HG02623 (cell line): ENCODE results near the gene PEX5L.
A peak's percentile ranks its signal among the peaks of the same experiment; 100 is the strongest.
"Not testable (repeated sequence)": the region's sequence is repeated elsewhere in the genome, so short reads cannot be mapped to it uniquely, and the experiment has no call there.

Experiments used
- ATAC-seq: cut with Tn5 transposase; IDR thresholded peaks from one replicate; pipeline ENCODE4 v1.9.1; 2021; ENCODE audit warnings: moderate library complexity; ENCODE audit not compliant: unreplicated experiment

Gene PEX5L, protein sequence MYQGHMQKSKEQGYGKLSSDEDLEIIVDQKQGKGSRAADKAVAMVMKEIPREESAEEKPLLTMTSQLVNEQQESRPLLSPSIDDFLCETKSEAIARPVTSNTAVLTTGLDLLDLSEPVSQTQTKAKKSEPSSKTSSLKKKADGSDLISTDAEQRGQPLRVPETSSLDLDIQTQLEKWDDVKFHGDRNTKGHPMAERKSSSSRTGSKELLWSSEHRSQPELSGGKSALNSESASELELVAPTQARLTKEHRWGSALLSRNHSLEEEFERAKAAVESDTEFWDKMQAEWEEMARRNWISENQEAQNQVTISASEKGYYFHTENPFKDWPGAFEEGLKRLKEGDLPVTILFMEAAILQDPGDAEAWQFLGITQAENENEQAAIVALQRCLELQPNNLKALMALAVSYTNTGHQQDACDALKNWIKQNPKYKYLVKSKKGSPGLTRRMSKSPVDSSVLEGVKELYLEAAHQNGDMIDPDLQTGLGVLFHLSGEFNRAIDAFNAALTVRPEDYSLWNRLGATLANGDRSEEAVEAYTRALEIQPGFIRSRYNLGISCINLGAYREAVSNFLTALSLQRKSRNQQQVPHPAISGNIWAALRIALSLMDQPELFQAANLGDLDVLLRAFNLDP

DNA sequence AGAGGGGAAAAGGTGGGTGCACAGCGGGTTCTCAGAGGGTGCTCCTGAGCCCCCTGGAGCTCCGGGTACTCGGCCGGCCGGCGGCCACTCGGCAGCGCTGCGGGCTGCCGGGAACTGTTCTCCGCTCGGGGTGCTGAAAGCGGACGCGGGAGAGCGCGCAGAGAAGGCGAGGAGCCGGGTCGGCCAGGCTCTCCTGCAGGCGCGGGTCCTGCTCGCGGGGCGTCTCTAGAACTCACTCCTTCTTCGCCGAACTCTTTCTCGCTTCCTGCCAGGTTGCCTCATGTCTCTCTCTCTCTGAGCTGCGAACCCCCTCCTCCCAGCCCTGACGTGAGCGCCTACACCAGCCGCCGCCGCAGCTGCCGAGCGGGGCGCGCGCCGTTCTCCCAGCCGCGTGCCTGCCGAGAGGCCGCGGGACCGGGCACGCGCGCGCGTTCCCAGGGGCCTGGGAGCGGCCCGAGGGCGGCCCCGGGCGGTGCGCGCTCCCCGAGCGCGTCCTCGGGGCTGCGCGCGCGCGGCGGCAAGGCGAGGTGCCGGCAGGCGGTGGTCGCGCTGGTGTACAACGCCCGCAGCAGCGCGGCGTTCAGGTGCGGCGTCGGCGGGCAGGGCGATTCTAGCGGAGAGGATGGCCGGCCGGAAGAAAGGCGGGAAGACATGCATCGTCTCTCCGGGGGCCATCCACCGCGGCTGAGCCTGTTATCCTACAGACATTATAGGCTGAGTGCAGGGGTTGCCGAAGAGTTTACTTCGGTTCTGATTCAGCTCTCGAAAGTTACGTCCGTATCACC lies at the start of gene PEX5L:
TSS of gene PEX5L (minus strand) at position 267 of the 785 bp plus-strand sequence. CDS start 338 bp downstream, outside the sequence.
- ATAC-seq: peak; percentile 77

DNA sequence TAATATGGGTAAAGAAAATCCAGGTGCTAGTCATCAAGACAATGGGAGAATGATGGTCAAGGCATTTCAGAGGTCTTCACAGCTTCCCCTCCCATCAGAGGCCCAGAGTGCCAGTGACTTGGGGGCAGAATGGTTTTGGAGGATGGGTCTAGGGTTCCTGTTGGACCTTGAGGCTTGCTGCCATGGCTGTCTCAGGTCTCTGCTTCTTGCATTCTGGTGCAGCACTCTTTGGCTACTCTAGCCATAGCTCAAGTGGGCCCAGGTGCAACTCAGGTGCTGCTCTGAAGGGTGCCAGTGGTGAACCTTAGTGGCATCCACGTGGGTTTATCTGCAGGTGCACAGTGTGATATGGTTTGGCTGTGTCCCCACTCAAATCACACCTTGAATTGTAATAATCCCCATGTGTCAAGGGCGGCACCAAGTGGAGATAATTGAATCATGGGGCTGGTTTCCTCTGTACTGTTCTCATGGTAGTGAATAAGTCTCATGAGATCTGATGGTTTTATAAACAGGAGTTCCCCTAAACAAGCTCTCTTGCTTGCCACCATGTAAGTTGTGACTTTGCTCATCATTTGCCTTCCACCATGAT lies 48.5 kb upstream of the PEX5L start:
- ATAC-seq: no peak

GRCh38 chr3:180082699-180083098 lies 46.0 kb upstream of the PEX5L start:
- no peak for ATAC-seq

DNA sequence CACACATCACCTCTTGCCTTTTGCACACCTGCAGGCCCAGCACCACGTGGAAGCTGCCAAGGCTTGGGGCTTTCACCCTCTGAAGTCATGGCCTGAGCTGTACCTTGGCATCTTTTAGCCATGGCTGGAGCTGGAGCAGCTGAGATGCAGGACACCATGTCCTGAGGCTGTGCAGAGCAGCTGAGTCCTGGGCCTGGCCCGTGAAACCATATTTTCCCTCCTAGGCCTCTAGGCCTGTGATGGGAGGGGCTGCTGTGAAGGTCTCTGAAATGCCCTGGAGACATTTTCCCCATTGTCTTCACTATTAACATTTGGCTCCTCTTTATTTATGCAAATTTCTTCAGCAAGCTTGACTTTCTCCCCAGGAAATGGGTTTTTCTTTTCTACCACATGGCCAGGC lies 41.9 kb upstream of the PEX5L start:
- ATAC-seq: no peak

- ATAC-seq: no peak
Observed at GRCh38 chr3:180073561-180073960, 36.8 kb upstream of the PEX5L start.

GRCh38 chr3:180072786-180073185 lies 36.0 kb upstream of the PEX5L start:
- no peak for ATAC-seq

DNA sequence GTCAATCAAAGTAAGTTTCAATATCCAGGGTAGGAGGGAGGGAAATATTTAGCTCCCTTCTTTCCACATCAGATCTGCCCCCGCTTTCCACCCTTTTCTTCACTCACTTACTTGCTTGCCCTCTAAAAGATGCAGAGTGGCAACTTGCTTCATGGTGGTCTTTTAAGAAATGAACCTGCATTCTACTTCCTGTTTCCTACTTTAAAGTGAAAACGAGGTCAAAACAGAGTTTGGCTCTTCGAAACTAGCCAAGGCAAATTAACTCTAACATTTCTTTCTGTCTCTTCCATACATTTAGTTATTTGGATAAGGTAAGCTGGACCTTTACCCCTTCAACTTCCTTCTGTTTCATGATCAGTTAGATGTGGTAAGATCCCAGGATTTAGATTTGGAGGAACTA lies 34.2 kb upstream of the PEX5L start:
- no peak for ATAC-seq

DNA sequence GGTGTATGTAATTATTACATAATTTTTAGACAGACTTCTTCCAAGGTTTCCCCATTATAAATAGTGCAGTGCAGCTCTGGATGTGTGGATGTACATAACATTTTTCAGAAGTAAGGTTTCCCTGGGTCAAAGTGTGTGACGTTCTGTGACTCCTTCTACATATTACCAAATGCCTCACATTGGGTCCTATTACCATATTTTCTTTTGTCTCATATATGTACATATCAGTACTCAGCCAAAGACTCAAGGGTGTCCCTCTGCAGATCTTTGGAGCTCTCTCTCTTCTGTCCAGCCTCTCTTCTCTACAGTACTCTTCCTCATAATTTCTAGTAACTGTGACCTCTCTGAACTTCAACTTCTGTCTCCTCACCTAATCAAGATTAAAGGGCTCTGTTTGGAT lies 31.3 kb upstream of the PEX5L start:
- ATAC-seq: no peak

GRCh38 chr3:180066598-180066997 lies 29.9 kb upstream of the PEX5L start:
- no peak for ATAC-seq

DNA sequence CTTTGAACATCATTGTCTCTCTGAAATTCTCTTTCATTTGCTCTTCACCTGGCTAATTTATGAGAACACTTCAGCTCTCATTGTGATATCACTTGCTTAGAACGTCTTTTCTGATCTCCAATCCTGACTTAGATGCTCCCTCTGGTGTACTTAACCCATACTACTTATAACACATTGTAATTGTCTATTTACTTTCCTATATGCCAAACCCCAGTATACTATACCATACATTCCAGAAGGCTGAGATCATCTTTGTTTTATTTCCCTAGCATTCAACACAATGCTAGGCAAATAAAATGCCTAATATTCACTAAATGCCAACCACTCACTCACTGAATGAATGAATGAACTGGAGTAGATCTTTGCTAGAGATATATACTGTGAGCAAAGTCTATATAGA lies 27.0 kb upstream of the PEX5L start:
- no peak for ATAC-seq

DNA sequence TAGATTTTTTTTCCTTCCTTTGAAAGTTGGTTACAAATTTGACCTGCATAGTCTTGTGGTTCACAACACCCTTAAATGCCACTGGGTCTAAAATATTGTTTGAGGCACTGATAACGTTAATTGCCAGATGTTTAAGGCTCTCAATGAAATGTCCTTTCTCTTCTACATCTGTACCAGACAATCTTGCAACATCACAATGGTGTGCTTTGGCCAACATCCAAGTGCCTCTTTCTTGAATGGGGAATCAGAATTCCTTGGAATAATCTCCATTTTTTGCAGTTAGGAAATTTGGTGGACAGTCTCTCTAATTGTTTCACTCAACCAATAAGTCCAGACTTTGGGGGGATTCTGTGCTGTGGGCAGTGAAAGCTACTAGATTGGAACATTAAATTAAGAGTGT lies 26.0 kb upstream of the PEX5L start:
- ATAC-seq: no peak

DNA sequence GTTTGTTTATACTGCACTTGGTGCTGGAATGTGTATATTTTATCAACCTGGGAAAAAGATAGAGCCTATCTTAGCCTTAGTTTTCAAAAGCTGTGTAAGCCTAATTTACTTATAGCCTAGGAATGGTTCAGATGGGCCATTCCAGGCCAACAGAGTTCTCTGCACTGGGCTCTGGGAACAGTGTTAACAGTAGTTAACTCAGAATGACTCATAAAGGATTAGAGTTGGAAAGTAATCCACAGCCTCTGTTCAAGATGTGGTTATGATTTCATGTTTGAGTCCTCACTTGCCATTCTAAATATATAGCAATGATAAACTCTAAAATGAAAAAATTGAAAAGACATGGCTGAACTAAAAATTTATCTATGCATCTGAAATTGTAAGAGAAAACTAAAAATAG lies 22.6 kb upstream of the PEX5L start:
- ATAC-seq: no peak

DNA sequence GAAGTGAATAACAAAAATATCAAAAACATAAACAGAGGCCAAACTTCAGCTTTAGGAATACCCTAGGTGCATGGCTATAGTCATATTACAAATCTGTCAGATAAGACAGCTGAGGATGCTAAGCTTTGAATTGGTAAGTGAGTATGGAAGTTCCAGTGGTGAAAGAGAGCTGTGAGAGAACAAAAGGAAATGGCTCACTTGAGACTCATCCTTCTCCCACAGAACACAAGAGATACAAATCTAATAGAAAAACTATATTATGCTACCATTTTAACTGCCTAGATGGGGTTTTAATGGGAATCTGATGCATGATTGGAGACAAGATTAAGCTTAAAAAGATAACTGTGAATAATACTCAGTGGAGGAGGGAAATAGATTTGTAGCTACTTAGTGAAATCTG lies 21.5 kb upstream of the PEX5L start:
- no peak for ATAC-seq

DNA sequence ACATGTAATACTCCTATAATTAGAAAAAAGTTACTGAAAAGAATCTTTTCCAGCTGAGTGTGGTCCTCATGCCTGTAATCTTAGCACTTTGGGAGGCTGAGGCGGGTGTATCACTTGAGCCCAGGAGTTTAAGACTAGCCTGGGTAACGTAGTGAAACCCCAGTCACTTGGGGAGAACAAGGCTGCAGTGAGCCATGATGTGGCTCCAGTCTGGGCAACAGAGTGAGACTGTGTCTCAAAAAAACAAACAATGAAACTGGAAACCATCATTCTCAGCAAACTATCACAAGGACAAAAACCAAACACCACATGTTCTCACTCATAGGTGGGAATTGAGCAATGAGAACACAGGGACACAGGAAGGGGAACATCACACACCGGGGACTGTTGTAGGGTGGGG lies 18.9 kb upstream of the PEX5L start:
- not testable (repeated sequence) for ATAC-seq

- no peak for ATAC-seq
Observed at GRCh38 chr3:180049391-180049790, 12.7 kb upstream of the PEX5L start.

DNA sequence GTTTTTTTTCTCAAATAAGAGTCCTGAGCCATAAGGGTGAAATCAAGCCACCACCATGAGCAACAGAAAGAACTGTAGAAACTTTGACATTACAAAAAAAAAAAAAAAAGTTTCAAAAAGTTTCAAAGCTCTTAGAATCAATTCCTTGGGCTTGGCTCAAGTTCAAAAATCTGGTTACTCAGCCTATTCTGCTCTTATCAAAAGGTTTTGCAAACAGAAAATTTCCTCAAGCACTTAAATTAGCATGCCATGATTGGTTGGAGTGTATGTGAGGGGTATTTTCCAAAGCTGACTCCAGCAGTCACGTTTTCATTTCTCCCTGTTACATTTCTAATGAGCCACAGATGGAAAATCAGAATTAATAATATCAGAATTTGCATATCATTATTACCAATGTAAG lies 12.1 kb upstream of the PEX5L start:
- ATAC-seq: no peak

DNA sequence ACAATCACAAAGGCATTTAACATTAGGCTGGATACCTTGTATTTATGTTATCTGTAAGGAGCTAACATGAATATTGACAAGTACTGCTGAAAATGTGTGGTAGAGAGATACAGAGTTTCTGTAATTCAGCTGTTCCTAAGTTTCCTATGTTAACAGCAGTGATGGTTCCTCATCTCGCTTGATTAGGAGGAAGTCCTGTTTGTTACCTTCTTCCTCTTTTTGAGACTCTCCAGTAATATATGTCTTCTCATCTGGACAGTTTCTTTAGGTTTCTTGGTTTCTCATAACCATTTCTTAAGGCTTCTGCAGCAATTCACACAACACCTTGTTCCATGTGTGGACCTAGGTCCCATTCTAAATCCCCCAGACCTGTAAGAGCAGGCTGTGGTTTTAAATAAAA lies 11.4 kb upstream of the PEX5L start:
- peak; percentile 94 for ATAC-seq

DNA sequence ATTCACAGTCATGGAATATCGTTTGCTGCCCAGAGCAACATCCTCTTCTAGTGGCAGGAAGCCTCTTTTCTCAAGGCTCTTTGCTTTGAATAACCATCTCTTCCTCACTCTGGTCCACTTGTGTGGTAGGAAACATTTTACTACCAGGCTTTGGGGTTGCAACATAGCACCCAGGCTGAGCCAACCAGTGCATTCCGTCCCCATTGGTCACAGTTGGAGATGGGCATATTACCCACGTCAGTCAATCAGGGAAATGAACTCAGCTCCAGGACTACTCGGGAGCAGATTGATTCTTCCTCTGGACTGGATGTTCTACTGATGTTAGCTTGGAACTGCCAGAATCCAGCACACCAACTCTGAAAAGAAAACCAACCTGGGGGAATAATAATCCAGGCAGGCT lies 4.2 kb upstream of the PEX5L start:
- ATAC-seq: no peak

DNA sequence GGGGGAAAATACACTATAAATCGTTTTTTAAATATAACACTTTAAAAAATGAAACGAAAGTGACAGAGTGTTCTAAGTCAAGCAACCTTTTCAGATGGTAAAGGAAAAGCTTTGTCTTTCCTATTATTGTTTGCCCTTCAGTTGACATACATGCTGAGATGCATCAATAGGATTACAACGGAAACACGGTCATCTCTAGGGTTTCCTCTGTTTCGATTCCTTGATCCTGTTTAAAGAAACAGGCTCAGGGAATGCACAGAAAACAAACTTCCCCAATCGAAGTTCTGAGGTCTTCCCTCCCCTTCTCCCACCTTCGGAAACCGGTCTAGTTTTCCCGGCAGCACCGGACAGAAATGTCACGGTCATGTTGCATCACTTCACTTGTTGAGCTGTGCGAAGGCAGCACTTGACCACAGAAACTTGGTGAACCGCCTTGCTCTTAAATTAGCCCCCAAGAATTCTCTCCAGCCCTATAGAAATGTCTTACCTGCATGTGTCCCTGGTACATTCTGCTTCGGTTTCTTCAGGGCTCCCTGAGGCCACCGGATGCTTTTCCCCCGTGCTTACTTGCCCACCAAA lies 556 bp downstream of the PEX5L start:
- peak; percentile 41 for ATAC-seq

DNA sequence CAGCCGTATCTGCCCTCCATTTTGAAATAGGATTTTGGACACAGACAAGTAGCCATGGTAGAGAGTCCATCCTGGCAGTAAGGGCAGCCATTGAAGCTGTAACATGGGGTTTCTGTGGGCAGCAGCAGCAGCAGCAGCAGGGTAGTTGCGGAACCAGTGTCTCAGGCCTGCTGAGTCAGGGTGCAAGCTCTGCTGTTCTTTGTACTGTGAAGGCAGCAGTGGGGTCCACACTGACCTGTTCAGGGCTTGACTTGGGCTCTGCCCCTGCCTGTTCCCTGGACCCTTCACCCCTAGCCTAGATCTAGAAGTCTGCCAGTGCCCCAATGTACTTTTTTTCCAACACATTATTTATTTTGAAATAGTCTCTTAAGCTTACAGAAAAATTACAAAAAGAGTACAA lies 9.7 kb downstream of the PEX5L start:
- no peak for ATAC-seq

- no peak for ATAC-seq
Observed at GRCh38 chr3:180018543-180018942, 18.2 kb downstream of the PEX5L start.
